Liver (tissue), 9 donors: ENCODE results near the gene MVB12B. TPM values are rescaled to one million over a fixed set of nuclear protein-coding genes. Genes with fewer than 3 reads are reported as not detected.

Source experiments
- DNase-seq: peaks from one replicate; pipeline ENCODE4 v3.0.0-alpha.2; 2017; ENCODE audit warnings: low spot score
- H3K27ac ChIP-seq, 2 donors: one replicate each; pipeline ENCODE4 v1.7.0; 2013; ENCODE audit warnings: inconsistent platforms in 2 of 2, low read length in 2 of 2, control low read depth in 1 of 2, low read depth in 1 of 2, mild to moderate bottlenecking in 1 of 2
- H3K27me3 ChIP-seq, 4 donors: one replicate each; pipeline versions ENCODE4 v1.6.1 to v1.7.0; 2013; ENCODE audit warnings: low read length in 3 of 4, inconsistent platforms in 1 of 4, mild to moderate bottlenecking in 1 of 4, moderate library complexity in 1 of 4; ENCODE audit not compliant: control insufficient read depth in 4 of 4, insufficient read depth in 4 of 4
- H3K36me3 ChIP-seq, 4 donors: one replicate each; pipeline versions ENCODE4 v1.6.1 to v1.7.0; 2013; ENCODE audit warnings: low read length in 3 of 4, mild to moderate bottlenecking in 3 of 4, low read depth in 1 of 4, moderate library complexity in 1 of 4; ENCODE audit not compliant: control insufficient read depth in 4 of 4, insufficient read depth in 3 of 4
- H3K4me1 ChIP-seq, 4 donors: one replicate each; pipeline versions ENCODE4 v1.6.1 to v1.7.0; 2013; ENCODE audit warnings: low read length in 3 of 4, mild to moderate bottlenecking in 3 of 4, moderate library complexity in 1 of 4; ENCODE audit not compliant: control insufficient read depth in 4 of 4, insufficient read depth in 4 of 4
- H3K4me3 ChIP-seq, 3 donors: one replicate each; pipeline versions ENCODE4 v1.6.1 to v1.7.0; 2013; ENCODE audit warnings: low read length in 3 of 3, control low read depth in 1 of 3, low read depth in 1 of 3, mild to moderate bottlenecking in 1 of 3
- H3K9ac ChIP-seq, 2 donors: one replicate each; pipeline ENCODE4 v1.7.0; 2013; ENCODE audit warnings: low read length in 2 of 2, mild to moderate bottlenecking in 2 of 2, moderate library complexity in 2 of 2, control low read depth in 1 of 2, low read depth in 1 of 2
- H3K9me3 ChIP-seq, 4 donors: one replicate each; pipeline versions ENCODE4 v1.6.1 to v1.7.0; 2013; ENCODE audit warnings: low read length in 3 of 4; ENCODE audit not compliant: control insufficient read depth in 4 of 4
- ATF3 ChIP-seq: IDR thresholded peaks from 2 replicates; pipeline ENCODE4 v1.6.1; 2016; ENCODE audit warnings: antibody characterized with exemption
- CTCF ChIP-seq: fragments of 150-350 bp; IDR thresholded peaks from 2 replicates; pipeline ENCODE4 v1.5.1; 2017; ENCODE audit warnings: improper control_type of control experiment, low read depth, low read length; ENCODE audit not compliant: missing input control
- FOXA2 ChIP-seq: IDR thresholded peaks from 2 replicates; pipeline ENCODE4 v1.6.1; 2016; ENCODE audit warnings: antibody characterized with exemption
- HNF4G ChIP-seq: IDR thresholded peaks from 2 replicates; pipeline ENCODE4 v1.6.1; 2016; ENCODE audit warnings: antibody characterized with exemption
- JUND ChIP-seq, 2 donors: IDR thresholded peaks; 2 replicates each; pipeline ENCODE4 v1.6.1; 2016; ENCODE audit warnings: antibody characterized with exemption in 2 of 2
- MAX ChIP-seq: IDR thresholded peaks from 2 replicates; pipeline ENCODE4 v1.6.1; 2016; ENCODE audit warnings: antibody characterized with exemption
- NR2F2 ChIP-seq: IDR thresholded peaks from 2 replicates; pipeline ENCODE4 v1.6.1; 2016; ENCODE audit warnings: antibody characterized with exemption
- RAD21 ChIP-seq, 2 donors: IDR thresholded peaks; 2 replicates each; pipeline ENCODE4 v1.6.1; 2016; ENCODE audit warnings: antibody characterized with exemption in 2 of 2, mild to moderate bottlenecking in 2 of 2
- SP1 ChIP-seq: IDR thresholded peaks from 2 replicates; pipeline ENCODE4 v1.6.1; 2018; ENCODE audit warnings: antibody characterized with exemption, mild to moderate bottlenecking
- TAF1 ChIP-seq: conservative IDR thresholded peaks from 2 replicates; pipeline ENCODE4 v1.6.1; 2016; ENCODE audit warnings: antibody characterized with exemption, mild to moderate bottlenecking
- YY1 ChIP-seq: IDR thresholded peaks from 2 replicates; pipeline ENCODE4 v1.6.1; 2016; ENCODE audit warnings: antibody characterized with exemption, mild to moderate bottlenecking
- WGBS: extraction: QIAGEN DNeasy Blood & Tissue Kit; methylation state at CpG from one replicate; pipeline ENCODE4 v1.1.7; 2013; 5-methylcytosine and 5-hydroxymethylcytosine counted together
- polyA plus RNA-seq, 2 donors: library from polyadenylated mRNA; stranded (reverse) in 1 of 2; unstranded in 1 of 2; fragments of 200-250 nt in 1 of 2; fragments of >200 nt in 1 of 2; fragmentation: Nextera tagmentation in 1 of 2; extraction: Ambion mirVana in 1 of 2; gene quantifications; one replicate each; pipeline versions ENCODE4 v1.2.1 to v1.2.3, GENCODE V29; 2013 to 2015
- total RNA-seq, 2 donors: library from RNA; depleted of rRNA; stranded (reverse); fragments of >200 nt; gene quantifications; one replicate each; pipeline ENCODE4 v1.2.3, GENCODE V29; 2014
- donor health status: healthy.
- donor health status: healthy.
- donor health status: healthy.
- donor health status: healthy.
- donor health status: healthy.

Gene MVB12B
- total and polyA plus RNA-seq, 4 donors = 5.3 to 12.4 (median 8.4) TPM

- H3K4me1 ChIP-seq = peaks cover 0 to 8% (median 3%) of the 10 kb centered on the region in 4 donors
- TF ChIP-seq HNF4G (no peak), FOXA2 (no peak), RAD21 (IDR thresholded peaks at IDR 0.05) (no peak), MAX (no peak), YY1 (no peak), NR2F2 (no peak), ATF3 (no peak), JUND (IDR thresholded peaks at IDR 0.05) (no peak), SP1 (no peak), TAF1 (no peak)
- no peaks in the 10 kb centered on the region for H3K36me3 ChIP-seq
- no peak overlapping the region for H3K4me3 ChIP-seq
- no peaks in the 10 kb centered on the region for H3K27me3 ChIP-seq
- H3K9ac ChIP-seq = no peak overlapping the region
- DNase-seq = no peak
- peaks cover 0 to 9% (median 4%) of the 10 kb centered on the region in 4 donors for H3K9me3 ChIP-seq
- 85% methylated on average over 6 of the region's 6 CpGs for WGBS
- no peak overlapping the region for H3K27ac ChIP-seq
Observed at GRCh38 chr9:126325821-126326220, 808 bp upstream of the MVB12B start.

GRCh38 chr9:126327006-126327713 is 531 bp downstream of the MVB12B start:
- TF ChIP-seq ATF3 (no peak), NR2F2 (no peak), MAX (no peak)
- Histone ChIP-seq H3K9ac (no peak overlapping the region), H3K4me3 (peak overlapping the region in 2 of 3 donors; percentile 50 to 90), H3K9me3 (peaks cover 0 to 9% (median 4%) of the 10 kb centered on the region in 4 donors), H3K36me3 (no peaks in the 10 kb centered on the region), H3K27me3 (no peaks in the 10 kb centered on the region), H3K27ac (no peak overlapping the region), H3K4me1 (peaks cover 0 to 8% (median 3%) of the 10 kb centered on the region in 4 donors)
- 7% methylated on average over 59 of the region's 59 CpGs for WGBS
- no peak for DNase-seq

- Histone ChIP-seq H3K9ac (no peak overlapping the region), H3K36me3 (no peaks in the 10 kb centered on the region), H3K9me3 (peaks cover 0 to 9% (median 4%) of the 10 kb centered on the region in 4 donors), H3K4me3 (peak overlapping the region in 1 of 3 donors; percentile 90), H3K27me3 (no peaks in the 10 kb centered on the region), H3K27ac (no peak overlapping the region), H3K4me1 (peaks cover 0 to 8% (median 3%) of the 10 kb centered on the region in 4 donors)
- no peak for DNase-seq
- no peak for TF ChIP-seq TAF1
- TF ChIP-seq CTCF = no peak
- TF ChIP-seq HNF4G = no peak
- WGBS = 79% methylated on average over 5 of the region's 5 CpGs
Observed at GRCh38 chr9:126327714-126328185, 1.1 kb downstream of the MVB12B start.
